Calu3 (cell line): ENCODE data around the gene DYSF. TPM values are rescaled to one million over a fixed set of nuclear protein-coding genes. Genes with fewer than 3 reads are reported as not detected.
"Not testable (repeated sequence)": the region's sequence is repeated elsewhere in the genome, so short reads cannot be mapped to it uniquely, and the experiment has no call there.

ENCODE experiments used
- BruUV-seq: library from RNA; stranded (reverse); fragments of 400-500 nt; replicated peaks from 2 replicates; lab custom pipeline; 2021; lab: Mats Ljungman, UMichigan
- CTCF ChIA-PET: fragments of 300-600 bp; sonication (Branson Sonifier 250); formaldehyde crosslinking; loops from one replicate; lab custom pipeline; 2022; ENCODE audit warnings: antibody characterized with exemption; lab: Charles Lee
- DNase-seq: peaks from one replicate; pipeline ENCODE4 v3.0.0; 2022
- H3K27ac Mint-ChIP-seq: one replicate; pipeline ENCODE4 v1.8.0; 2022; ENCODE audit warnings: mixed read lengths; ENCODE audit not compliant: unreplicated experiment
- H3K27me3 Mint-ChIP-seq: one replicate; pipeline ENCODE4 v1.8.0; 2022; ENCODE audit warnings: mixed read lengths; ENCODE audit not compliant: unreplicated experiment
- H3K36me3 Mint-ChIP-seq: one replicate; pipeline ENCODE4 v1.8.0; 2022; ENCODE audit warnings: mild to moderate bottlenecking, moderate library complexity, mixed read lengths; ENCODE audit not compliant: insufficient read depth, unreplicated experiment
- H3K4me1 Mint-ChIP-seq: one replicate; pipeline ENCODE4 v1.8.0; 2022; ENCODE audit warnings: mild to moderate bottlenecking, low read depth, mixed read lengths; ENCODE audit not compliant: unreplicated experiment
- H3K4me3 Mint-ChIP-seq: one replicate; pipeline ENCODE4 v1.8.0; 2022; ENCODE audit warnings: mild to moderate bottlenecking, low read depth, moderate library complexity, mixed read lengths; ENCODE audit not compliant: unreplicated experiment
- H3K9me3 Mint-ChIP-seq: one replicate; pipeline ENCODE4 v1.8.0; 2022; ENCODE audit warnings: low read depth, mixed read lengths; ENCODE audit not compliant: unreplicated experiment
- CTCF ChIP-seq: fragments of 200-600 bp; IDR thresholded peaks from one replicate; pipeline ENCODE4 v1.8.0; 2022; ENCODE audit warnings: antibody characterized with exemption; ENCODE audit not compliant: unreplicated experiment
- intact Hi-C: fragments of 100-400 bp; cut with micrococcal nuclease; formaldehyde crosslinking; loops from one replicate; pipeline ENCODE4 v1.10.0; 2022; ENCODE audit not compliant: unreplicated experiment
- total RNA-seq: library from RNA; stranded (reverse); gene quantifications from 2 replicates; pipeline ENCODE4 v1.2.3, GENCODE V29; 2022

The DYSF gene
- total RNA-seq, 1 experiment from 2014 or later: 3.2 TPM

DNA sequence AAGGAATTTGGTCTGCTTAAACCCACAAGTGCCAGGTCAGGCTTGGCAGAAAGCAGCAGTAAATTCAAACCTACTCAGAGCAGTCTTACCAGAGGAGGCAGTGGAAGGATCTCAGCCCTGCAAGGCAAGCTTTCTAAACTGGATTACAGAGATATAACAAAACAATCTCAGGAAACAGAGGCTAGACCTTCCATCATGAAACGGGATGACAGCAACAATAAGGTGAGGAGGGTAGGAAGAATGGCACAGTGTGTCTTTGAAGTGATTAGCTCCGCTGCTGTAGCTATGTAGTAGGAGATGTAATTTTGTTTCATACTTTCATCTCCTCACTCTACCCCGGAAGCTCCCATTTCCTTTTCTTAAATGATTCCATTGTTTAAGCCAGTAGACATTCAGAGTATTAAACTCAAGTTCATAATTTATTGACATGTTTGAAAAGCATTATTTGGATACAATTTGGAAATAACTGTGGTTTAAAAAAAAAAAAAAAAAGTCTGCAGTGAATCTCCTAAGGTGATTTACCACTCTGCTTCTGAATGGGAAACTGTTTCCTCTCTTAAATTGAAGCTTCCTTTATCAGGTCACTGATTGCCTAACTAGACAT is 29.4 kb upstream of the DYSF start:
- no peak for TF ChIP-seq CTCF
- Mint-ChIP-seq H3K9me3 (no peaks in the 10 kb centered on the region), H3K36me3 (peaks cover 41% of the 10 kb centered on the region), H3K4me3 (no peak overlapping the region), H3K27ac (no peak overlapping the region), H3K4me1 (peaks cover 22% of the 10 kb centered on the region), H3K27me3 (no peaks in the 10 kb centered on the region)
- intact Hi-C loops: loop anchor here (1.0 kb wide), 1 partner anchor 23 kb away; no protein-coding TSS in a partner anchor
- no peak for DNase-seq
- CTCF ChIA-PET: interaction anchor here (0.7 kb wide), 1 partner anchor 92 kb away, joined by 4 read pairs; the partner anchor contains the start of gene ZNF638
- BruUV-seq: no TSS peak

GRCh38 chr2:71426721-71427120 is 26.6 kb upstream of the DYSF start:
- no peak overlapping the region for H3K4me3 Mint-ChIP-seq
- TF ChIP-seq CTCF: no peak
- no peaks in the 10 kb centered on the region for H3K9me3 Mint-ChIP-seq
- H3K27ac Mint-ChIP-seq: peak overlapping the region; percentile 24
- DNase-seq: no peak
- H3K4me1 Mint-ChIP-seq: peaks cover 22% of the 10 kb centered on the region
- intact Hi-C loops: no loop called here
- H3K27me3 Mint-ChIP-seq: no peaks in the 10 kb centered on the region
- H3K36me3 Mint-ChIP-seq: peaks cover 49% of the 10 kb centered on the region
- TSS peak; percentile 52 for BruUV-seq
- CTCF ChIA-PET: no interaction called here

- no peak for TF ChIP-seq CTCF
- intact Hi-C loops: no loop called here
- BruUV-seq: no TSS peak
- Mint-ChIP-seq H3K4me1 (peaks cover 22% of the 10 kb centered on the region), H3K4me3 (no peak overlapping the region), H3K27ac (no peak overlapping the region), H3K9me3 (no peaks in the 10 kb centered on the region), H3K36me3 (peaks cover 36% of the 10 kb centered on the region), H3K27me3 (no peaks in the 10 kb centered on the region)
- no peak for DNase-seq
- CTCF ChIA-PET: interaction anchor here (1.3 kb wide), 1 partner anchor 25 kb away, joined by 4 read pairs; no protein-coding TSS in a partner anchor
Observed at GRCh38 chr2:71428472-71429383, 24.6 kb upstream of the DYSF start.

DNA sequence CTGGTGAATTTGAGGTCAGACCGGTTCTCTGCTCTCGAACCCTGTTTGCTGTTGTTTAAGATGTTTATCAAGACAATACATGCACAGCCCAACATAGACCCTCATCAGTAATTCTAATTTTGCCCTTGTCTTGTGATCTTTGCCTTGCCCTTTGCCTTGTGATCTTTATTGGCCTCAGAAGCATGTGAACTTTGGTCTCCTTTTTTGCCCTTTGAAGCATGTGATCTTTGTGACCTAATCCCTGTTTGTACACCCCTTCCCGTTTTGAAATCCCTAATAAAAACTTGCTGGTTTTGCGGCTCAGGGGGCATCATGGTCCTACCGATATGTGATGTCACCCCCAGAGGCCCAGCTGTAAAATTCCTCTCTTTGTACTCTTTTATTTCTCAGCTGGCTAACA is 8.2 kb upstream of the DYSF start:
- H3K27ac Mint-ChIP-seq, H3K4me1 Mint-ChIP-seq, H3K36me3 Mint-ChIP-seq, CTCF ChIA-PET, DNase-seq, H3K4me3 Mint-ChIP-seq, intact Hi-C loops, H3K27me3 Mint-ChIP-seq, H3K9me3 Mint-ChIP-seq, BruUV-seq: not testable (repeated sequence)
